BLaER1 treated with 17β-estradiol and CSF1 and Interleukin-3, amounts not matched to agents 10 nM and 100 nM (cell line): ENCODE measurements around the gene IDH2.
"Not testable (repeated sequence)": the region's sequence is repeated elsewhere in the genome, so short reads cannot be mapped to it uniquely, and the experiment has no call there.

ENCODE experiments used
- H3K27ac ChIP-seq, 11 experiments: shearing (Covaris generic); formaldehyde crosslinking; 2 replicates each; pipeline ENCODE4 v1.8.1; 2022
- H3K27me3 ChIP-seq, 11 experiments: shearing (Covaris generic); formaldehyde crosslinking; 2 replicates each; pipeline ENCODE4 v1.8.1; 2022
- H3K36me3 ChIP-seq, 11 experiments: shearing (Covaris generic); formaldehyde crosslinking; 2 replicates each; pipeline ENCODE4 v1.8.1; 2022
- H3K4me1 ChIP-seq, 10 experiments: shearing (Covaris generic); formaldehyde crosslinking; 2 replicates each; pipeline ENCODE4 v1.8.1; 2022
- H3K4me2 ChIP-seq, 11 experiments: shearing (Covaris generic); formaldehyde crosslinking; 2 replicates each; pipeline ENCODE4 v1.8.1; 2022
- H3K4me3 ChIP-seq, 10 experiments: shearing (Covaris generic); formaldehyde crosslinking; 2 replicates each; pipeline ENCODE4 v1.8.1; 2022
- H3K9ac ChIP-seq, 11 experiments: shearing (Covaris generic); formaldehyde crosslinking; 2 replicates each; pipeline ENCODE4 v1.8.1; 2022
- H3K9me3 ChIP-seq, 11 experiments: shearing (Covaris generic); formaldehyde crosslinking; replicated peaks in 1 of 11; 2 replicates each; pipeline ENCODE4 v1.8.1; 2022
- H4K20me1 ChIP-seq, 11 experiments: shearing (Covaris generic); formaldehyde crosslinking; 2 replicates each; pipeline ENCODE4 v1.8.1; 2022
- Cebpa-rat ChIP-seq, 11 experiments: shearing (Covaris generic); IDR thresholded peaks; 2 replicates each; pipeline ENCODE4 v1.8.1; 2022

Gene IDH2

DNA sequence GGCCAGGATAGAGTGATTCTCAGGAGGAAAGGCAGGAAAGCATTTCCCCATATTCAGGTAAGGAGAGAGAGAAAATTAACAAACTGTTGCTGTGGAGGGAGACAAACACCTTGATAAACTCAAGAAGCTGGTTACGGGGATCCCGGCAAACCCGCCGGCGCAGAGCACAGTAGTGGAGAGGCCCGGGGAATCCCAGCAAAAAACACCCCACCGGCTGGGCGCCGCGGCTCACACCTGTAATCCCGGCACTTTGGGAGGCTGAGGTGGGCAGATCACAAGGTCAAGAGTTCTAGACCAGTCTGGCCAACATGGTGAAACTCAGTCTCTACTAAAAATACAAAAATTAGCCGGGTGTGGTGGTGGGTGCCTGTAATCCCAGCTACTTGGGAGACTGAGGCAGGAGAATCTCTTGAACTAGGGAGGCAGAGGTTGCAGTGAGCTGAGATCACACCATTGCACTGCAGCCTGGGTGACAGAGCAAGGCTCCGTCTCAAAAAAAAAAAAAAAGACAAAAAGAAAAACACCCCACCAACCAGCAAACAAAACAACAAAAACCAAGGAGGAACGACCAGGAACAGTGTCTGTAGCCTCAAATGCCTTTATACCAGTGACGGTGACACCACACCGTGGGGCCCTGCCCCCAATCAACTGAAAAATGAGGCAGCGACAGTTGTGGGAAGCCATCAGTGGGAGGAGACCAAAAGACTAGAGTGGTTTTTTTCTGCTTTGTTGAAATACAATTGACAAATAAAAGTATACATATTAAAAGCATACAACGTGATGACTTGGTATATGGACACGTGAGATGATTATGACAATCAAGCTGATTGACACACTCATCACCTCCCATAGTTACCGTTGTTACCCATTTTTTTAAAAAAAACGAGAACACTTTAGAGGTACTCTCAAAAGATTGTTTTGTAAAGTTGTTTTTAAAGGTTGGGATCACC lies 40.2 kb upstream of the IDH2 start:
- H3K4me3 ChIP-seq, result no peak overlapping the region
- peak overlapping the region; percentile 31 to 79 (median 60) for H3K4me2 ChIP-seq
- H3K9me3 ChIP-seq, result no peaks in the 10 kb centered on the region
- no peaks in the 10 kb centered on the region for H4K20me1 ChIP-seq
- H3K27me3 ChIP-seq, result no peaks in the 10 kb centered on the region
- peak overlapping the region in 5 of 11 experiments; percentile 0 to 44 (median 20); a peak in 5 of 22 replicates for H3K9ac ChIP-seq
- H3K36me3 ChIP-seq, result no peaks in the 10 kb centered on the region
- peak overlapping the region in 4 of 11 experiments; percentile 9 to 43 (median 38); a peak in 4 of 22 replicates for H3K27ac ChIP-seq
- H3K4me1 ChIP-seq, result peaks cover 34 to 72% (median 52%) of the 10 kb centered on the region in 10 experiments
- no peak for TF ChIP-seq Cebpa-rat (IDR thresholded peaks at IDR 0.05)

DNA sequence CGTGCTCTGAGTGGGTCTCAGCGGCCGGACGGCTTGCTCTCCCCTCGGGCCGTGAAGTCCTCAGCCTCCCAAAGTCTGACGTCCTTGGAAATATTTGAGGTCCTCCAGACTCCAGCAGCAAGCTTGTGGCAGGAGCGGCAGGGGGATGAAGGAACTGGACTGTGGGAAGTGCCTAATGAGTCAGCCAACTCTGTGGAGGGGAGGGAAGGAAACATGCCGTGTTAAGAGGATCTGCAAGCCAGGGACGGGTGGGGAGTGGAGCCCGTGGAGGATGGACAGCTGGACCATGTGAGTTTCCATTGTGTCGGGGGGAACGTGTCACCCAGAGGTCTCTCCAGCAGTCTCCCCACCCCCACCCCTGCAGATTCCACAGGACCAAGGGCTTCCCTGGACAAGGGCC lies 39.4 kb upstream of the IDH2 start:
- no peak for TF ChIP-seq Cebpa-rat (IDR thresholded peaks at IDR 0.05)
- Histone ChIP-seq H4K20me1 (no peaks in the 10 kb centered on the region), H3K36me3 (no peaks in the 10 kb centered on the region), H3K27me3 (no peaks in the 10 kb centered on the region), H3K4me1 (peaks cover 34 to 67% (median 52%) of the 10 kb centered on the region in 10 experiments), H3K9me3 (no peaks in the 10 kb centered on the region), H3K4me3 (no peak overlapping the region), H3K4me2 (peak overlapping the region in 9 of 11 experiments; percentile 31 to 79 (median 60); a peak in 13 of 22 replicates), H3K9ac (no peak overlapping the region), H3K27ac (no peak overlapping the region)

DNA sequence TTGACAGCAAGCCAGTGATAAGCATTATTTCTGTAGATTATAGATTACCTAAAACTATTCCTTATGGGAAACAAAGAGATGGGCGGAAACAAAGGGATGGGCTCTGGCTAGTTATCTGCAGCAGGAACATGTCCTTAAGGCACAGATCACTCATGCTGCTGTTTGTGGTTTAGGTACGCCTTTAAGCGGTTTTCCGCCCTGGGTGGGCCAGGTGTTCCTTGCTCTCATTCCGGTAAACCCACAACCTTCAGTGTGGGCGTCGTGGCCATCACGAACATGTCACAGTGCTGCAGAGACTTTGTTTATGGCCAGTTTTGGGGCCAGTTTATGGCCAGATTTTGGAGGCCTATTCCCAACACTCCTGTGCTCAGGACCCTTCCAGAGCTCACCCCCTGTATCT lies 37.3 kb upstream of the IDH2 start:
- H3K36me3 ChIP-seq, H3K9ac ChIP-seq, H3K4me3 ChIP-seq, H3K4me2 ChIP-seq, H3K27me3 ChIP-seq, H3K9me3 ChIP-seq, H4K20me1 ChIP-seq, H3K27ac ChIP-seq: not testable (repeated sequence)
- peaks cover 25 to 47% (median 37%) of the 10 kb centered on the region in 10 experiments for H3K4me1 ChIP-seq

GRCh38 chr15:90138071-90138833 lies 36.0 kb upstream of the IDH2 start:
- H3K4me3 ChIP-seq, result no peak overlapping the region
- TF ChIP-seq Cebpa-rat (IDR thresholded peaks at IDR 0.05), result no peak
- H3K36me3 ChIP-seq, result no peaks in the 10 kb centered on the region
- peaks cover 0 to 3% (median 0%) of the 10 kb centered on the region in 11 experiments; a peak in 1 of 22 replicates for H3K9me3 ChIP-seq
- H4K20me1 ChIP-seq, result no peaks in the 10 kb centered on the region
- peaks cover 15 to 34% (median 29%) of the 10 kb centered on the region in 10 experiments for H3K4me1 ChIP-seq
- H3K27me3 ChIP-seq, result no peaks in the 10 kb centered on the region; a peak in 2 of 22 replicates
- no peak overlapping the region for H3K27ac ChIP-seq
- no peak overlapping the region for H3K9ac ChIP-seq
- peak overlapping the region; percentile 7 to 50 (median 39); a peak in 19 of 22 replicates for H3K4me2 ChIP-seq

DNA sequence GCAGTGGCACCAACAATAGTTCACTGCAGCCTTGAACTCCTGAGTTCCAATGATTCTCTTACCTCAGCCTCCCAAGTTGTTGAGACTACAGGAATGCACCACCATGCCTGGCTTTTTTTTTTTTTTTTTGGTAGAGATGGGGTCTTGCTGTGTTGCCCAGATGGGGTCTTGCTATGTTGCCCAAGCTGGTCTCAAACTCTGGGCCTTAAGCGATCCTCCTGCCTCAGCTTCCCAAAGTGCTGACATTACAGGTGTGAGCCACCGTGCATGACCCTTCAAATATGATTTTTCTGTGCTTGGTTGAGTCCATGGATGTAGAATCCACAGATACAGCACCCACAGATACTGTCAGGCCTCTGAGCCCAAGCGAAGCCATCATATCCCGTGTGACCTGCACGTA lies 30.2 kb upstream of the IDH2 start:
- Histone ChIP-seq H3K9ac (no peak overlapping the region), H3K36me3 (no peaks in the 10 kb centered on the region), H3K27ac (no peak overlapping the region), H3K4me1 (peaks cover 15 to 34% (median 31%) of the 10 kb centered on the region in 10 experiments), H3K4me3 (no peak overlapping the region), H3K9me3 (peaks cover 0 to 7% (median 0%) of the 10 kb centered on the region in 11 experiments; a peak in 3 of 22 replicates), H3K4me2 (peak overlapping the region in 2 of 11 experiments; percentile 45 to 67; a peak in 3 of 22 replicates), H4K20me1 (no peaks in the 10 kb centered on the region), H3K27me3 (no peaks in the 10 kb centered on the region; a peak in 2 of 22 replicates)
- no peak for TF ChIP-seq Cebpa-rat (IDR thresholded peaks at IDR 0.05)

GRCh38 chr15:90131848-90132247 lies 29.6 kb upstream of the IDH2 start:
- Histone ChIP-seq H3K9ac (no peak overlapping the region), H3K27me3 (no peaks in the 10 kb centered on the region; a peak in 2 of 22 replicates), H3K4me2 (peak overlapping the region; percentile 45 to 80 (median 60)), H3K9me3 (peaks cover 0 to 7% (median 0%) of the 10 kb centered on the region in 11 experiments; a peak in 3 of 22 replicates), H3K4me3 (0 out of 20 replicates have a peak overlapping the region, but pooled peaks of 1 of the 10 experiments have one; percentile 7), H3K27ac (peak overlapping the region in 9 of 11 experiments; percentile 28 to 59 (median 42); a peak in 12 of 22 replicates), H4K20me1 (no peaks in the 10 kb centered on the region), H3K36me3 (no peaks in the 10 kb centered on the region), H3K4me1 (peaks cover 15 to 34% (median 31%) of the 10 kb centered on the region in 10 experiments)
- no peak for TF ChIP-seq Cebpa-rat (IDR thresholded peaks at IDR 0.05)

DNA sequence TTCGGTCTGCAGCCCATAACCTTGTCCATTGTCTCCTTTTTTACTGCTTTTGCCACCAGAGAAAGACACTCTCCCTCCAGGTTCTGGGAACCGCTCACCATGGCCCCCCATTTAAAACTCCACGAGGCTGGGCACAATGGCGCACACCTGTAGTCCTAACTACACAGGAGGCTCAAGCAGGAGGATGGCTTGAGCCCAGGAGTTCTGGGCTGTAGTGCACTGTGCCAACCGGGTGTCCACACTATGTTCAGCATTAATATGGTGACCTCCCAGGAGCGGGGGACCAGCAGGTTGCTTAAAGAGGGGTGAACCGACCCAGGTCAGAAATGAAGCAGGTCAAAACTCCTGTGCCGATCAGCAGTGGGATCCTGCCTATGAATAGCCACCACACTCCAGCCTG lies 28.0 kb upstream of the IDH2 start:
- no peak overlapping the region for H3K9ac ChIP-seq
- H3K27me3 ChIP-seq, result no peaks in the 10 kb centered on the region; a peak in 1 of 22 replicates
- H4K20me1 ChIP-seq, result no peaks in the 10 kb centered on the region
- H3K4me2 ChIP-seq, result peak overlapping the region; percentile 0 to 80 (median 52); a peak in 20 of 22 replicates
- no peaks in the 10 kb centered on the region for H3K36me3 ChIP-seq
- TF ChIP-seq Cebpa-rat (IDR thresholded peaks at IDR 0.05), result no peak
- peaks cover 15 to 34% (median 31%) of the 10 kb centered on the region in 10 experiments for H3K4me1 ChIP-seq
- peaks cover 0 to 7% (median 0%) of the 10 kb centered on the region in 11 experiments; a peak in 3 of 22 replicates for H3K9me3 ChIP-seq
- H3K4me3 ChIP-seq, result no peak overlapping the region
- peak overlapping the region in 2 of 11 experiments; percentile 33 to 40; a peak in 2 of 22 replicates for H3K27ac ChIP-seq

DNA sequence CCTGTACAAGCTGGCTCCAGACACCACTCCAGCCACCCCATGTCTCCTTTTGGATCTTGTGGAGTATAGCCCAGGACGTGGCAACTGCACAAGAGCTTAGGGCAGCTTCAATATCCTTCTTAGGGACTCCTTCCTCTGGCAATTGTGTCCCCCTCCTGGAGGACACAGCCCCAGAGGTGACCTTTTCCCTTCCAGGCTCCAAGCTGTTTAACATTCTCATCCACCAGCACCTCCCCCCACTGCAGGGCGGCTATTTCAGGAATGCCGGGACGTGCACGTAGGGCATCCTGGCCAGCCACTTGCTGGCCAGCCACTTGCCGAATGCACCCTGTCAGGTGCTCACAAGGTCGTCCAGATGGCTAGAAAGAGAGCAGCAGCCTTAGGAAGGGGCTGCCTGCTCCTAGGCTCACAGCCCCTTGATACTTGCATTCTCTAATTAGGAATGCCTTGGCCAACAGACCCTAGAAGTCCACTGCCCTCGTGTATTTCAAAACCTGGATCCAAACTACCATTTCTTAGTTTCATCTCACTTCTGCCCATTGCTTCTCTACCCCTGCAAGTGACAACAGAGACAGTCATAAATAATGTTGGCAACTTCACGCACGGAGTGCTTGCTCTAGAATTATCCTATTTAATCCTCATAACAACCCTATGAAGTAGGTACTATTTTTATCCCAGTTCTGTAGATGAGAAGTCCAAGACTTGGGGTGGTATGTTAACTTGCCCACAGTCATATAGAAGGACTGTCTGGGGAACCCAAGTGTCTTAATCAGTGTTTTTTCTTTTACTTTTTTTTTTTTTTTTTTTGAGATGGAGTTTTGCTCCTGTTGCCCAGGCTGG lies 24.5 kb upstream of the IDH2 start:
- H3K4me1 ChIP-seq, result peaks cover 13 to 26% (median 25%) of the 10 kb centered on the region in 10 experiments
- no peaks in the 10 kb centered on the region for H3K36me3 ChIP-seq
- H3K9ac ChIP-seq, result no peak overlapping the region
- H3K4me2 ChIP-seq, result no peak overlapping the region
- no peak for TF ChIP-seq Cebpa-rat (IDR thresholded peaks at IDR 0.05)
- no peak overlapping the region for H3K27ac ChIP-seq
- H3K9me3 ChIP-seq, result peaks cover 0 to 1% (median 0%) of the 10 kb centered on the region in 11 experiments; a peak in 1 of 22 replicates
- H4K20me1 ChIP-seq, result no peaks in the 10 kb centered on the region
- H3K27me3 ChIP-seq, result no peaks in the 10 kb centered on the region
- H3K4me3 ChIP-seq, result no peak overlapping the region
